ENCODE measurements around the gene RNF10. TPM values are rescaled to one million over a fixed set of nuclear protein-coding genes. Genes with fewer than 3 reads are reported as not detected.

Gene RNF10
- total and polyA plus RNA-seq, 10 of the 15 experiments (the other 5 are each of a cell fraction or from before 2014, with no cell fraction given), result 48.2 to 127 (median 64.5) TPM

GRCh38 chr12:120580787-120581723 is 46.9 kb downstream of the RNF10 start, which contains the start of gene POP5 (continued):
- TF ChIP-seq ZBTB40 (IDR thresholded peaks at IDR 0.05; ENCODE audit: borderline replicate concordance) (peak; percentile 88; the same call in 1 of the 2 replicates), MLLT1 (IDR thresholded peaks at IDR 0.05) (peak; percentile 42; the same call in 1 of the 2 replicates), CTCF (IDR thresholded peaks at IDR 0.05 in 2 of 3, conservative IDR thresholded peaks at IDR 0.05 in 1 of 3; ENCODE audit: control insufficient read depth in 2 of 3, extremely low read depth in 1 of 3, insufficient read depth in 1 of 3, low read depth in 3 of 3, low read length in 3 of 3) (no peak), STAT1 (conservative IDR thresholded peaks at IDR 0.05) (no peak), PAX5 (IDR thresholded peaks at IDR 0.05; ENCODE audit: borderline replicate concordance, low read depth, low read length) (no peak; the same call in 1 of the 2 replicates), MAX (IDR thresholded peaks at IDR 0.05; ENCODE audit: low read depth, low read length) (no peak), RFX5 (IDR thresholded peaks at IDR 0.05; ENCODE audit: low read depth, low read length) (peak; percentile 51; the same call in 1 of the 2 replicates), E2F8 (IDR thresholded peaks at IDR 0.05; ENCODE audit: low read depth, partially characterized antibody) (peak; percentile 38), SP1 (IDR thresholded peaks at IDR 0.05; ENCODE audit: low read depth, low read length) (peak; percentile 90), NFYB (IDR thresholded peaks at IDR 0.05; ENCODE audit: insufficient read depth, low read depth, low read length) (peak; percentile 86), NFIC (IDR thresholded peaks at IDR 0.05; ENCODE audit: low read depth, low read length) (no peak), YBX1 (IDR thresholded peaks at IDR 0.05) (no peak), IKZF1 (conservative IDR thresholded peaks at IDR 0.05) (0 out of 2 replicates have a peak, but pooled peaks have one; percentile 38), BCL3 (IDR thresholded peaks at IDR 0.05; ENCODE audit: borderline replicate concordance, insufficient read depth, low read depth, low read length, poor library complexity, severe bottlenecking) (peak; percentile 25), IKZF2 (IDR thresholded peaks at IDR 0.05) (no peak)

All from GM12878 (cell line).